Body of pancreas (tissue), 4 donors: ENCODE results near the gene ERCC4. TPM values are rescaled to one million over a fixed set of nuclear protein-coding genes. Genes with fewer than 3 reads are reported as not detected.

Experiments used
- ATAC-seq: fragments of 150-250 bp; one replicate; pipeline ENCODE4 v1.9.1; 2016
- DNase-seq, 4 donors: peaks; one replicate each; pipeline ENCODE4 v3.0.0-alpha.2; 2019
- H3K27ac ChIP-seq, 4 donors: fragments of 200-600 bp; sonication (generic); 1 replicate in 3 of 4; 2 replicates in 1 of 4; pipeline versions ENCODE4 v1.5.1 to v1.6.1; 2016 to 2019; ENCODE audit warnings: mild to moderate bottlenecking in 1 of 4, mixed read lengths in 1 of 4, moderate library complexity in 1 of 4
- H3K27me3 ChIP-seq, 2 donors: fragments of 200-600 bp; sonication (generic); one replicate each; pipeline ENCODE4 v1.6.0; 2016; ENCODE audit warnings: mild to moderate bottlenecking in 1 of 2
- H3K36me3 ChIP-seq, 2 donors: fragments of 200-600 bp; sonication (generic); replicated peaks in 1 of 2; 2 replicates each; pipeline ENCODE4 v1.5.1; 2016; ENCODE audit warnings: low read depth in 2 of 2; ENCODE audit not compliant: insufficient read depth in 1 of 2
- H3K4me1 ChIP-seq: fragments of 200-600 bp; sonication (generic); one replicate; pipeline ENCODE4 v1.6.0; 2016
- H3K4me3 ChIP-seq, 2 donors: fragments of 200-600 bp; sonication (generic); 1 replicate in 1 of 2; 2 replicates in 1 of 2; pipeline ENCODE4 v1.5.1; 2016 to 2019
- H3K9me3 ChIP-seq, 3 donors: fragments of 200-600 bp; sonication (generic); 1 replicate in 2 of 3; 2 replicates in 1 of 3; pipeline ENCODE4 v1.5.1; 2016
- CTCF ChIP-seq, 7 experiments: fragments of 450-650 bp in 4 of 7; fragments of 200-600 bp in 3 of 7; sonication (generic) in 3 of 7; IDR thresholded peaks; one replicate each; pipeline ENCODE4 v1.5.1; 2016 to 2019; ENCODE audit warnings: antibody characterized with exemption in 7 of 7
- POLR2A ChIP-seq, 3 donors: fragments of 450-650 bp; IDR thresholded peaks; one replicate each; pipeline ENCODE4 v1.6.1; 2016; ENCODE audit warnings: antibody characterized with exemption in 3 of 3, mild to moderate bottlenecking in 2 of 3
- WGBS, 2 donors: methylation state at CpG; one replicate each; pipeline ENCODE4 v1.1.5; 2017; 5-methylcytosine and 5-hydroxymethylcytosine counted together
- intact Hi-C: fragments of 100-400 bp; cut with DNase I; formaldehyde crosslinking; loops from one replicate; pipeline ENCODE4 v1.15.1; 2023
- total RNA-seq, 2 donors: library from RNA; depleted of rRNA; stranded (reverse); fragments of >200 nt; gene quantifications; one replicate each; pipeline ENCODE4 v1.1.0, GENCODE V29; 2016

The ERCC4 gene
- total RNA-seq, 2 donors from 2014 or later, result 9.2 to 9.9 TPM

- no peaks in the 10 kb centered on the region for H3K9me3 ChIP-seq
- TF ChIP-seq CTCF (IDR thresholded peaks at IDR 0.05) (no peak), POLR2A (IDR thresholded peaks at IDR 0.05) (no peak)
- intact Hi-C loops, result loop anchor here (10.0 kb wide), 1 partner anchor 48 kb away; no protein-coding TSS in a partner anchor
- WGBS, 2 donors, result 72 to 84% methylated on average over 1 of the region's 1 CpG
- H3K4me1 ChIP-seq, result peaks cover 29% of the 10 kb centered on the region
- peak overlapping the region in 2 of 4 donors; percentile 3 to 11 for H3K27ac ChIP-seq
- DNase-seq (no peak), ATAC-seq (no peak)
- no peaks in the 10 kb centered on the region for H3K27me3 ChIP-seq
- no peak overlapping the region for H3K4me3 ChIP-seq
- no peaks in the 10 kb centered on the region for H3K36me3 ChIP-seq
These were observed 7.1 kb upstream of the ERCC4 start for GRCh38 chr16:13912891-13913290.

- Histone ChIP-seq H3K27me3 (no peaks in the 10 kb centered on the region), H3K4me3 (no peak overlapping the region), H3K27ac (peak overlapping the region in 2 of 4 donors; percentile 3 to 11), H3K4me1 (peaks cover 33% of the 10 kb centered on the region), H3K36me3 (no peaks in the 10 kb centered on the region), H3K9me3 (no peaks in the 10 kb centered on the region)
- ATAC-seq, result no peak
- TF ChIP-seq POLR2A (IDR thresholded peaks at IDR 0.05) (no peak), CTCF (IDR thresholded peaks at IDR 0.05) (no peak)
- DNase-seq, result no peak
- 58 to 68% methylated on average over 7 of the region's 7 CpGs for WGBS, 2 donors
- intact Hi-C loops, result loop anchor here (10.0 kb wide), 1 partner anchor 49 kb away; no protein-coding TSS in a partner anchor
These were observed 6.3 kb upstream of the ERCC4 start for GRCh38 chr16:13913374-13914292.

- Histone ChIP-seq H3K27me3 (no peaks in the 10 kb centered on the region), H3K9me3 (no peaks in the 10 kb centered on the region), H3K4me3 (no peak overlapping the region), H3K4me1 (peaks cover 37% of the 10 kb centered on the region), H3K27ac (peak overlapping the region in 2 of 4 donors; percentile 3 to 30), H3K36me3 (no peaks in the 10 kb centered on the region)
- ATAC-seq (no peak), DNase-seq (no peak)
- intact Hi-C loops, result loop anchor here (10.0 kb wide), 1 partner anchor 50 kb away; no protein-coding TSS in a partner anchor
- TF ChIP-seq POLR2A (IDR thresholded peaks at IDR 0.05), result no peak
- no peak for TF ChIP-seq CTCF (IDR thresholded peaks at IDR 0.05)
- WGBS, 2 donors, result 57 to 75% methylated on average over 8 to 10 of the region's 10 CpGs
These were observed 4.8 kb upstream of the ERCC4 start for GRCh38 chr16:13915033-13915635.

GRCh38 chr16:13919330-13919682, 648 bp upstream of the ERCC4 start:
- Histone ChIP-seq H3K4me1 (peaks cover 36% of the 10 kb centered on the region), H3K4me3 (no peak overlapping the region), H3K27me3 (no peaks in the 10 kb centered on the region), H3K36me3 (no peaks in the 10 kb centered on the region), H3K27ac (peak overlapping the region; percentile 18 to 91 (median 76)), H3K9me3 (no peaks in the 10 kb centered on the region)
- peak; percentile 59 for ATAC-seq
- peak in 3 of 4 donors; percentile 35 to 41 (median 39) for DNase-seq
- intact Hi-C loops, result loop anchor here (10.0 kb wide), 1 partner anchor 55 kb away; no protein-coding TSS in a partner anchor
- TF ChIP-seq POLR2A (IDR thresholded peaks at IDR 0.05) (no peak), CTCF (IDR thresholded peaks at IDR 0.05) (peak in 2 of 7 experiments; percentile 53 to 58)
- 0 to 1% methylated on average over 3 of the region's 3 CpGs for WGBS, 2 donors
